B cell (primary cell): Measurements from ENCODE around the gene HENMT1. TPM values are rescaled to one million over a fixed set of nuclear protein-coding genes. Genes with fewer than 3 reads are reported as not detected.

Experiments
- ATAC-seq: fragments of 200-7000 bp; cut with Tn5 transposase; one replicate; pipeline ENCODE4 v1.10.0; 2021; ENCODE audit warnings: low read depth, mild to moderate bottlenecking, moderate number of reproducible peaks, moderate library complexity
- CTCF ChIA-PET: fragments of 350-600 bp; sonication (Branson Sonifier 250); formaldehyde crosslinking; loops from one replicate; lab custom pipeline; 2021; ENCODE audit warnings: antibody characterized with exemption, inconsistent platforms; lab: Charles Lee
- POLR2A ChIA-PET: fragments of 350-600 bp; sonication (Branson Sonifier 250); formaldehyde crosslinking; loops from one replicate; lab custom pipeline; 2021; ENCODE audit warnings: antibody characterized with exemption; lab: Charles Lee
- DNase-seq: peaks from one replicate; pipeline ENCODE4 v3.0.0; 2013
- H2AFZ ChIP-seq: 2 replicates; pipeline ENCODE4 v1.6.1; 2012; ENCODE audit warnings: mild to moderate bottlenecking, low read depth, low read length; ENCODE audit not compliant: insufficient read depth, poor library complexity, severe bottlenecking
- H3K27ac ChIP-seq, 2 donors: 1 replicate in 1 of 2; 2 replicates in 1 of 2; pipeline ENCODE4 v1.5.1; 2012 to 2013; ENCODE audit warnings: low read length in 2 of 2, mild to moderate bottlenecking in 2 of 2, moderate library complexity in 1 of 2
- H3K27me3 ChIP-seq, 4 experiments: fragments of 200-600 bp in 1 of 4; sonication (generic) in 1 of 4; replicated peaks in 1 of 4; 1 replicate in 2 of 4; 2 replicates in 2 of 4; pipeline versions ENCODE4 v1.6.1 to v1.7.0; 2013 to 2016; ENCODE audit warnings: low read length in 3 of 4, mild to moderate bottlenecking in 2 of 4, mixed read lengths in 1 of 4, moderate library complexity in 1 of 4; ENCODE audit not compliant: insufficient read depth in 4 of 4, control insufficient read depth in 3 of 4; ENCODE audit errors: control extremely low read depth in 1 of 4
- H3K36me3 ChIP-seq, 2 experiments: replicated peaks in 1 of 2; 1 replicate in 1 of 2; 2 replicates in 1 of 2; pipeline versions ENCODE4 v1.6.1 to v1.7.1; 2013; ENCODE audit warnings: low read length in 1 of 2; ENCODE audit not compliant: insufficient read depth in 2 of 2, control insufficient read depth in 1 of 2; ENCODE audit errors: control extremely low read depth in 1 of 2, extremely low read depth in 1 of 2
- H3K4me1 ChIP-seq, 2 donors: fragments of 200-600 bp in 1 of 2; sonication (generic) in 1 of 2; 1 replicate in 1 of 2; 2 replicates in 1 of 2; pipeline versions ENCODE4 v1.5.1 to v1.6.1; 2013 to 2017; ENCODE audit warnings: low read length in 2 of 2; ENCODE audit not compliant: control insufficient read depth in 2 of 2, insufficient read depth in 2 of 2
- H3K4me2 ChIP-seq: replicated peaks from 2 replicates; pipeline ENCODE3; 2012; ENCODE audit warnings: mild to moderate bottlenecking, low read depth, low read length; ENCODE audit not compliant: poor library complexity, severe bottlenecking
- H3K4me3 ChIP-seq, 5 experiments: fragments of 200-600 bp in 1 of 5; sonication (generic) in 1 of 5; 1 replicate in 3 of 5; 2 replicates in 2 of 5; pipeline versions ENCODE4 v1.5.1 to v1.7.0; 2011 to 2016; ENCODE audit warnings: low read length in 4 of 5, mild to moderate bottlenecking in 4 of 5, low read depth in 2 of 5, control low read depth in 1 of 5, moderate library complexity in 1 of 5; ENCODE audit not compliant: insufficient read depth in 1 of 5; ENCODE audit errors: control extremely low read depth in 1 of 5, extremely low read depth in 1 of 5
- H3K79me2 ChIP-seq: fragments of 200-600 bp; sonication (generic); one replicate; pipeline ENCODE4 v1.6.0; 2016; ENCODE audit warnings: low read length; ENCODE audit not compliant: control insufficient read depth, insufficient read depth
- H3K9ac ChIP-seq: fragments of 200-600 bp; sonication (generic); 2 replicates; pipeline ENCODE4 v1.6.1; 2017; ENCODE audit warnings: mild to moderate bottlenecking, low read length, moderate library complexity
- H3K9me3 ChIP-seq, 3 donors: one replicate each; pipeline versions ENCODE4 v1.6.1 to v1.7.1; 2013; ENCODE audit warnings: low read length in 2 of 3; ENCODE audit not compliant: control insufficient read depth in 2 of 3, insufficient read depth in 1 of 3; ENCODE audit errors: control extremely low read depth in 1 of 3
- H4K20me1 ChIP-seq: 2 replicates; pipeline ENCODE4 v1.6.0; 2012; ENCODE audit warnings: mild to moderate bottlenecking, low read length; ENCODE audit not compliant: insufficient read depth, control insufficient read depth, poor library complexity, severe bottlenecking
- H3K27ac Mint-ChIP-seq: one replicate; pipeline ENCODE4 v1.8.0; 2021; ENCODE audit warnings: mixed read lengths
- H3K27me3 Mint-ChIP-seq: one replicate; pipeline ENCODE4 v1.8.0; 2021; ENCODE audit warnings: mixed read lengths
- H3K4me1 Mint-ChIP-seq: one replicate; pipeline ENCODE4 v1.8.0; 2021; ENCODE audit warnings: mixed read lengths
- H3K4me3 Mint-ChIP-seq: one replicate; pipeline ENCODE4 v1.8.0; 2021; ENCODE audit warnings: mixed read lengths
- H3K9me3 Mint-ChIP-seq: one replicate; pipeline ENCODE4 v1.8.0; 2022; ENCODE audit warnings: mixed read lengths; ENCODE audit not compliant: insufficient read depth
- CTCF ChIP-seq: fragments of 200-600 bp; IDR thresholded peaks from one replicate; pipeline ENCODE4 v1.8.0; 2022; ENCODE audit warnings: antibody characterized with exemption, mild to moderate bottlenecking
- EZH2 ChIP-seq: IDR thresholded peaks from 2 replicates; pipeline ENCODE4 v1.6.1; 2012; ENCODE audit warnings: borderline replicate concordance, low read depth, mild to moderate bottlenecking, moderate library complexity, low read length; ENCODE audit not compliant: insufficient read depth, poor library complexity, severe bottlenecking
- WGBS: methylation state at CpG from one replicate; pipeline ENCODE4 v1.1.5; 2013; ENCODE audit warnings: missing lambda C conversion rate; ENCODE audit not compliant: insufficient coverage; 5-methylcytosine and 5-hydroxymethylcytosine counted together
- intact Hi-C: fragments of 100-400 bp; cut with micrococcal nuclease; formaldehyde crosslinking; loops from one replicate; pipeline ENCODE4 v1.10.0; 2022
- polyA plus RNA-seq: library from polyadenylated mRNA; depleted of rRNA; stranded (reverse); fragments of >200 nt; gene quantifications from 2 replicates; pipeline ENCODE4 v1.2.3, GENCODE V29; 2012
- total RNA-seq, 2 donors: library from RNA; stranded (reverse); fragments of 120-200 nt in 1 of 2; gene quantifications; 1 replicate in 1 of 2; 2 replicates in 1 of 2; pipeline versions ENCODE4 v1.2.3 to v1.2.4, GENCODE V29; 2013 to 2022

The HENMT1 gene
- total and polyA plus RNA-seq, 2 donors (not counting 1 experiment from before 2014, with no cell fraction given) = 4.2 to 6.4 TPM

- Histone ChIP-seq H3K4me2 (peak overlapping the region; percentile 92), H3K36me3 (peaks cover 11 to 52% of the 10 kb centered on the region in 2 experiments), H3K9me3 (no peaks in the 10 kb centered on the region), H4K20me1 (peaks cover 39% of the 10 kb centered on the region), H3K27ac (peak overlapping the region in 1 of 2 donors; percentile 67), H3K4me1 (peaks cover 21 to 35% of the 10 kb centered on the region in 2 donors), H3K27me3 (no peaks in the 10 kb centered on the region), H3K9ac (no peak overlapping the region), H2AFZ (no peak overlapping the region), H3K79me2 (peaks cover 59% of the 10 kb centered on the region), H3K4me3 (no peak overlapping the region)
- Mint-ChIP-seq H3K27me3 (no peaks in the 10 kb centered on the region), H3K27ac (no peak overlapping the region), H3K4me1 (peaks cover 51% of the 10 kb centered on the region), H3K4me3 (no peak overlapping the region), H3K9me3 (no peaks in the 10 kb centered on the region)
- WGBS = 40% methylated on average over 1 of the region's 5 CpGs
- ChIA-PET CTCF (no interaction called here), POLR2A (no interaction called here)
- TF ChIP-seq CTCF = no peak
- no peak for TF ChIP-seq EZH2
- no peak for DNase-seq
- no peak for ATAC-seq
- intact Hi-C loops = no loop called here
These were observed 34.6 kb upstream of the HENMT1 start for GRCh38 chr1:108695535-108695934.
